Activated T-helper 1 cell treated with anti-CD3 and anti-CD28 coated beads, Interleukin-2, amount 50 U/mL, for 16 hours (primary cell): ENCODE results near the gene GBP3.
"Not testable (repeated sequence)": the region's sequence is repeated elsewhere in the genome, so short reads cannot be mapped to it uniquely, and the experiment has no call there.

Experiments
- DNase-seq, 2 donors: peaks; one replicate each; pipeline ENCODE4 v3.0.0-alpha.2; 2020; ENCODE audit warnings: low read depth in 1 of 2, low spot score in 1 of 2

Gene GBP3

DNA sequence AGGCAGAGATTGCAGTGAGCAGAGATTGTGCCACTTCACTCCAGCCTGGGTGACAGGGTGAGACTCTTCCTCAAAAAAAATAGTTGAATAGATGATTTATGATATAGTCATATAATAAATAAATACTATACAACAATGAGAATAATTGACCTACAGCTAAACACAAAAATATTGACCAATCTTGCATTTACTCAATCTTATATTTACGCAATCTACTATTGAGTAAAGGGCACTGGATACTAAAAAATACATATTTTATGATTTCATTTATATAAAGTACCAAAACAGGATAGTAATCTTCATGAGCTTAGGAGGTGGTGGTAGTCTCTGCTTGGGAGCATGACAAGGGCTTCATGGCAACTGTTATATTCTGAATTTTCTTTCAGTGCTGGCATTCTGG, 19.1 kb upstream of the GBP3 start:
- DNase-seq = no peak

DNA sequence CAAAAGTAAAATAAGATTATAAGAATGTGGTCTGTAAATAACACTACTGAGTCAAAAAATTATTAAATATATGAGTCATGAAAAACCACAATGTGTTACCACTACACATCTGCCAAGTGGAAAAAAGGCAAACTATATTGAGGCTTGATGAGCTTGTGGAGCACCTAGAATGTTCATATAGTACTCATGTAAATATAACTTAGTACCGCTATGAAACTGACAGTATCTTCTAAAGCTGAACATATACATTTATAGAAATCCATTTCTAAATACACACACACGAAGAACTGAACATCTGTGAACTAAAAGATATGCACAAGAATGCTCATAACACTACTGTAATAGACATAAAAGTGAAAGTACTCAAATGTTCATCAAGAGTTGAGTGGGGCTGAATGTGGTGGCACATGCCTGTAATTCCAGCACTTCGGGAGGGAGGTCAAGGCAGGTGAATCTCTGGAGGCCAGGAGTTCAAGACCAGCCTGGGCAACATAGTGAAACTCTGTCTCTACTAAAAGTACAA, 18.5 kb upstream of the GBP3 start:
- no peak for DNase-seq

DNA sequence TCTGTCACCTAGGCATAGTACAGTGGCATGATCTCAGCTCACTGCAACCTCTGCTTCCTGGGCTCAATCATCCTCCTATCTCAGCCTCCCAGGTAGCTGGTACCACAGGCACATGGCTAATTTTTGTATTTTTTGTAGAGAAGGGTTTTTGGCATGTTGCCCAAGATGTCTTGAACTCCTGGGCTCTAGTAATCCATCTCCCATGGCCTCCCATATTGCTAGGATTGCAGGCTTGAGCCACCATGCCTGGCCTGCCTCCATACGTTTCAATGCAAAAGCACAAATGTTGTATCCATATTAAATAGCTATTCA, 17.6 kb upstream of the GBP3 start:
- no peak for DNase-seq

DNA sequence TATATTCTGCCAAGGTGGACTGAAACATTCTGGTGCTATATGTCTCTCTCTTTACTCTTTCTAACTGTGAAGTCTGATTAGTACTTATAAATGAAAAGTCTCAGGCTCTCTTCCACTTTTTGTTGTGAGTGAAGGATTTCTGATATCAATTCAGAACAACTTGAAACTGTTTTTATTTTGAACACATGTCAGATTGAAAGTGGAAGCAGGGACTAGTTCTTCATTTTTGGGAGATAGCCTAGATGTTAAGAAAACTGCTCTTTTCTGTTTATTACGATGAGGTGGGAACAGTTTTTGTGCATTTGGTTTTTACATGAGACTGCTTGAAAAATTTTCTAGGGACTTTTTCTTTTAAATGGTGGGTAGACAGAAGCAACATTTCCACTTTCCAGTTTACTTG, 14.5 kb upstream of the GBP3 start:
- no peak for DNase-seq

DNA sequence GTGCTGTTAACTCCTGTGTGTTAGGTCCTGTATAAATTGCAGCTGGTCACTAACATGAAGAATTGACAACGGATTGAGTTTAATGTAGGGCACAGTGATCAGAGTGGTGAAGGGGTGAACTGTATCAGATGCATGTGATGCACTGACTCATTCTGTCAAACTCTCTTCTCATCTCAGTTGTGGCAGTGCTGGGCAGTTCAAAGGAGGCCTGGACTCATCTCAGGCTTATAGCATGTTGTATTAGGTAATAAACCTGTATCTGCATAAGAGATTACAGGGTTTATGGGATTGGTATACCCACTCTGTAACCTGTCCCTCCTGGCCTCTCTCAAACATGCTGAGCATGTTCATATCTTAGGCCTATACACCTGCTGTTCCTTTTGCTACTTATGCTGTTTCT, 12.4 kb upstream of the GBP3 start:
- no peak for DNase-seq

DNA sequence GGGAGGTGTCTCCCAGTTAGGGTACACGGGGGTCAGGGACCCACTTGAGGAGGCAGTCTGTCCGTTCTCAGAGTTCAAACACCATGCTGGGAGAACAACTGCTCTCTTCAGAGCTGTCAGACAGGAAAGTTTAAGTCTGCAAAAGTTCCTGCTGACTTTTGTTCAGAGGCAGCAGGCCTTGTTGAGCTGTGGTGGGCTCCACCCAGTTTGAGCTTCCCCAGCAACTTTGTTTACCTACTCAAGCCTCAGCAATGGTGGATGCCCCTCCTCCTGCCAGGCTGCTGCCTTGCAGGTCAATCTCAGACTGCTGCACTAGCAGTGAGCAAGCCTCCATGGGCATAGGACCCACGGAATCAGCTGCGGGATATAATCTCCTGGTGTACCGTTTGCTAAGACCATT, 11.3 kb upstream of the GBP3 start:
- DNase-seq = not testable (repeated sequence)

DNA sequence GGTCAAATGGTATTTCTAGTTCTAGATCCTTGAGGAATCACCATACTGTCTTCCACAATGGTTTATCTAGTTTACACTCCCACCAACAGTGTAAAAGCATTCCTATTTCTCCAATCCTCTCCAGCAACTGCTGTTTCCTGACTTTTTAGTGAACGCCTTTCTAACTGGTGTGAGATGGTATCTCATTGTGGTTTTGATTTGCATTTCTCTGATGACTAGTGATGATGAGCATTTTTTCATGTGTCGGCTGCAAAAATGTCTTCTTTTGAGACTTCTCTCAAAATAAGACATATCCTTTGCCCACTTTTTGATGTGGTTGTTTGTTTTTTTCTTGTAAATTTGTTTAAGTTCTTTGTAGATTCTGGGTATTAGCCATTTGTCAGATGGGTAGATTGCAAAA, 6.4 kb upstream of the GBP3 start:
- not testable (repeated sequence) for DNase-seq

DNA sequence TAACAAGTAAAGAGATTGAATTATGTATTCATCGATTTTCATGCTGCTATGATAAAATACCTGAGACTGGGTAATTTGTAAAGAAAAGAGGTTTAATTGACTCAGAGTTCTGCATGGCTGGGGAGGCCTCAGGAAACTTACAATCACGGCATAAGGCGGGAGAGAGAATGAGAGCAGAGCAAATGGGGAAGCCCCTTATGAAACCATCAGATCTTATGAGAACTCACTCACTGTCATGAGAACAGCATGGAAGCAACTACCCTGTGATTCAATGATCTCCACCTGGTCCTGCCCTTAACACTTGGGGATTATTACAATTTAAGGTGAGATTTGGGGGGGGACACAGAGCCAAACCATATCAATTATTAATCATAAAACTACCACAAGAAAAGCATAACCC, 3.3 kb upstream of the GBP3 start:
- no peak for DNase-seq

DNA sequence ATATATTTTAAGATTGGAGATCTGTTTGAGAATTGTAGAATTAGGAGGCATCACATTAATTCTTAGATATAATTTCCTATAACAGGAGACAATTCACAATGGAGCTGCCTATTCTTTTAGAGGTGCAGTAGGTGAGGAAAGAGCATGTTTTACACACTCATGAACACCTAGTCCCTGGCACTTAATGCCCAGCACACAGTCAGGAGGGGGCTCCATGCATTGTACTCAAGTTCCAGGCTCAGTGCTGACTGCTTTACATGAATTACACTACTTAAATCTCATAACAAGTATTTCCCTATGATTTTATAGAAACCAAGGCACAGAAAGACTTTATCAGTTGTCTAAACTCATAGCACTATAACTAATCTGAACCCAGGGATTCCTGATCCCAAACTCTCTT, 360 bp upstream of the GBP3 start:
- DNase-seq = no peak

DNA sequence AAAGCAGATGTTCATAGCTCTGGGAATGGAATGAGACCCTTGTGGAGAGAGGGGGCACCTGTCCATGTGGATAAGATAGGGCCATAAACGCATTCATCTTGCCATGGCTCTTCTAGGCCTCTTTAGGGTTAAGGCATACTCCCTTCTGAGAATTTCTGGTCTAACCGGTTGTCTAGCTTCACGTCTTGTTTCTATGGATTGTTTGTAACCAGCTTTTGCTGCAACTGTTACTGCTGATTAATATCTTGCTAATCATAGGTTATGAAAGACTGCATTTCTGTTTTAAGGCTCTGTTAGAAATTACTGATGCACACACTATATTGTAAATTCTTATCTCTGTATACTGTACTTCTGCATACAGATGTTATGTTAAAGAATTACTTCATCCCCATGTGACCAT, 4.3 kb downstream of the GBP3 start:
- DNase-seq = not testable (repeated sequence)

DNA sequence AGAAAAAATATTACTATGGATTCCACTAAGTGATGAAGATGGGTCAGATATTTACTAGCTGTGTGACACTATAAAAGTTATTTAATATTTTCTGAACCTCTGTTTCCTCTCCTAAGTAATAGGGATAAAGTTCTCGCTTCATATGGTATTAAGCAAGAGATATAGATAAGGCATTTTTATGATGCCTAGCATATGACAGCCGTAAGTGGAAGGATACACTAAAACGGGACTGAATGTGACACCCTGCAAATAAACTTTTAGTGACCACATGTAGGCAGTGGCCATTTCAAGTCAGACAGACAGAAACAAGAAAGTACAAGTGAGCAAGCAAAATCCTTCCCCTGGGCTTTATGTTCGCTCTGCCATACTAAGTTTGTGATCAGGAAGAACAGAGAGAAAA, 14.2 kb downstream of the GBP3 start:
- no peak for DNase-seq

DNA sequence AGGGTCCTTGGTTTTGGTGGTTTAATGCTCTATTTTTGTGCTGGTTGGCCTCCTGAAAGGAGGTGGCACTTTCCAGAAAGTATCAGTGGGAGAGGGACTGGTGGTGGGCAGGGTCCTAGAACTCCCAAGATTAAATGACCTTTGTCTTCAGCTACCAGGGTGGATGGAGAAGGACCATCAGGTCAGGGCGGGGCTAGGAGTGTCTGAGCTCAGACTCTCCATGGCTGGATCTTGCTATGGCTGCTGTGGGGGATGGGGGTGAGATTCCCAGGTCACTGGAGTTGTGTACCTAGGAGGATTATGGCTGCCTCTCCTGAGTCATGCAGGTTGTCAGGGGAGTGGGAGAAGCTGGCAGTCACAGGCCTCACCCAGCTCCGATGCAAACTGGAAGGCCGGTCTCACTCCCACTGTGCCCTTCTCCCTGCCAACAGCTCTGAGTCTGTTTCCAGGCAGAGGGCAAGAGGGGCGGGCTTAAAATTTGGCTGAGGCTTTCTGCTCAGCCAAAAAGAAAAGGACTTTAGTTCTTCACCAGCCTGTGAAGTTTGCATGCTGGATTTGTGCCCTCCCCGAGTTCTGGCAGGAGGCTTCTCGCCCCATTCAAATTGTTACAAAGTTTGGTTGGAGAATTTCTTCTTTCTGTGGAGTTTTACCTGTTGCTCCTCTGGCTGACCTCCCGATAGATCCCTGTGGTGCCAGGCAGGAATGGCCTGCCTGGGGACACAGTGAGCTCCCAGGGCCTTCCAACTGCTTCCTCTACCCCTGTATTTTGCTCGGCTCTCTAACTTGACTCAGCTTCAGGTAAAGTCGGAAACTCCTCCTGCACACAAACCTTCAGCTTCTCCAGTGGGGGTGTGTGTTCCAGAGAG, 17.1 kb downstream of the GBP3 start:
- DNase-seq = no peak

DNA sequence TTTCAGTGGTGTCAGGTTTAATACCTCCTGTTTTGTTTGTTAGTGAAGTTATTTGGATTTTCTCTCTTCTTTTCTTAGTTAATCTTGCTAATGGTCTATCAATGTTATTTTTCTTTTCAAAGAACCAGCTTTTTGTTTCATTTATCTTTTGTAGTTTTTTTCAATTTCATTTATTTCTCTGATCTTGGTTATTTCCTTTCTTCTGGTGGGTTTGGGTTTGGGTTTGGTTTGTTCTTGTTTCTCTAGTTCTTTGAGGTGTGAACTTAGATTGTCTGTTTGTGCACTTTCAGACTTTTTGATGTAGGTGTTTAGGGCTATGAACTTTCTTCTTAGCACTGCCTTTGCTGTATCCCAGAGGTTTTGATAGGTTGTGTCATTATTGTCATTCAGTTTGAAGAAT, 20.5 kb downstream of the GBP3 start:
- not testable (repeated sequence) for DNase-seq

DNA sequence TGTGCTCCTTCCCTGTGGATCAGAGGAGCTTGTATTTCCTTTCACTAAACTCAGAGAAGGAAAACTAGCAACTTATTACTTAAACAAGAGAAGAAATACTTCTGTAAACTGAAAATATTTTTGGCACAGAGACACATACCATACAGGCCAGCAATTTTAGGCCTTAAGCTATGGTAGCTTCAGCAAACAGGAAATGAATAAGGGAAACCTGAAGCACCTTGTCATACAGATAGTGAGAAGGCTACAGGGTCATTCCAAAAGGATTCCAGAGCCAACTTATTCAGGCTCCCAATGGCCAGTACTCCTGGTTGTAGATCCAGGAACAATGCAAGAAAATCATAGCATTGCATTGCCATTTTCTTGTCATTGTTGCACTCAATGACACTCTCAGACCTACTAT, 21.2 kb downstream of the GBP3 start:
- DNase-seq = no peak

DNA sequence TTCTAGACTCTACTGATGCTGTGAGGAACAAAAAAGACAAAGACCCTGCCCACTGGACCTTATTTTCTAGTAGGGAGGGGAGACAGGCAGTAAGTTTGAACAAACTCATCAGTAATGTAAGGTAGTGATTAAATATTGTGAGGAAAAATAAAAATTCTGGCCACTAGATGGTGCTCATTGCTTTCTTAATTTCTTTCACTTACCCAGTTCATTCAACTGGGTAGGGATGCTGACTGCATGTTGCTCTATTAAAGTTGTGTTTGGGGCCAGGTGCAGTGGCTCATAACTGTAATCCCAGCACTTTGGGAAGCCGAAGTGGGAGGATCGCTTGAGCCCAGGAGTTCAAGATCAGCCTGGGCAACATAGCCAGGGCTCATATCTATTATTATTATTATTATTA, 23.9 kb downstream of the GBP3 start:
- DNase-seq = no peak

DNA sequence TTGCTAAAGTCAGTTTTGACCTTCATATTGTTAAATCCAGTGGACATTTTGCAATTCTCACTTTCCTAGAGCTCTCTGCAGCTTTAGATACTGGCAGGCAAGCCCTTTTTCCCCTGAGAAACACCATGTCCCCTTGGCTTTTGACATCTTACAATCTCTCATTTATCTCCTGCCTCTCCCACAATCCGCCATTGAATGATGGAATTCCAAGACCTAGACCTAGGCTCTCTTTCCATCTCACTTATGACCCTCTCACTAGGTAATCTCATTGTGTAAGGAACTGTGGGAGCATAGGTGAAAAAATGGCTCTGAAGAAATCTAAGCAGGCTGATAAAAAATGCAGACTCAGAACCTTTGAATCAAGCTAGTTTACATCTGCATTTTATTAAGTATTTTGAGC, 32.2 kb downstream of the GBP3 start:
- no peak for DNase-seq

DNA sequence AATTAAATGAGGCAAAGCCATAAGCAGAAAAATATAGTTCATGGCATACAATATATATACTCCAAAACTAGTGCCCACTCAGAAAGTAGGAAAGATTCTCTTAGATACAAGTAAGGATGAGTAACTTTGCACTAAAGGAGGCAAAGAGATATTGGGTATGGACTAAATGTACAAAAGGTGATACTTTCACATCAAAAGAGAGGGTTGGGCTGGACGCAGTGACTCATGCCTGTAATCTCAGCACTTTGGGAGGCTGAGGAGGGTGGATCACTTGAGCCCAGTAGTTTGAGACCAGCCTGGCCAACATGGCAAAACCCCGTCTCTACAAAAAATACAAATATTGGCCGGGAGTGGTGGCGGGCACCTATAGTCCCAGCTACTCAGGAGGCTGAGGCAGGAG, 37.0 kb downstream of the GBP3 start:
- DNase-seq = no peak

DNA sequence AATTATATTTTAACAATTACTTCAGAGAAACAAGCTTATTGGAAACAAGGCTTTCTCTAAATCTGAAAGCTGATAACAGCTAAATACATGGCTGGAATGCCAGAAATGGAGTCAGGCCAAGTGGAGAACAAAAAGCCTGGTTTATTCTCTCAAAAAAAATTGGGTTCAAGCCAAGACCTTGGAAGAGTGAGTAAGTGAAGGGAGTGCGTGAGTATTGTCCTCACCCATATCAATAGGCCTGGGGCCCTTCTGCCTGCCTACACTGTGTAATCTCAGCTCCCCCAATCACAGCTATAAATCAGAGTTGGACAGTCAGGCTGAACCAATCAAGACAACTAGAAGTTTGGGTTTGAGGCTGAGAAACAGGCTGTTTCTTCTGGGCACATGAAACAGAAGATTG, 37.6 kb downstream of the GBP3 start:
- no peak for DNase-seq

DNA sequence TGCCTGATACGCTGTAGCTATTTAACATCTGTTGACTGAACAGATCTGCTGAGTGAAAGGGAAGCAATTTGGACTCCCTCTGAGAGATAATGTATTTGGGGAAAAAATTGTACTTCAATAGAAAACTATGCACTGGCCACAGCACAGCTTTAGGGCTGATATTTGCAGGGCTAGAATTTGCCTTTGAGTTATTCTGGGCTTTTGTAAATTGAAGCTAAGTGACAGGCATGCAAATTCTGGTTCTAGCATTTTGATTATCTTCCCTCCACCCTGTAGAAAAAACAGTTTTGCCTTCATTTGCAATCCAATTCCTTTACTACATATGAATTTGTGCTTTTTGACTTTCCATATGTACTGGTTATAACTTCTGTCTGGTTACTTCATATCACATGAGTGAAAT, 38.1 kb downstream of the GBP3 start:
- DNase-seq = no peak

DNA sequence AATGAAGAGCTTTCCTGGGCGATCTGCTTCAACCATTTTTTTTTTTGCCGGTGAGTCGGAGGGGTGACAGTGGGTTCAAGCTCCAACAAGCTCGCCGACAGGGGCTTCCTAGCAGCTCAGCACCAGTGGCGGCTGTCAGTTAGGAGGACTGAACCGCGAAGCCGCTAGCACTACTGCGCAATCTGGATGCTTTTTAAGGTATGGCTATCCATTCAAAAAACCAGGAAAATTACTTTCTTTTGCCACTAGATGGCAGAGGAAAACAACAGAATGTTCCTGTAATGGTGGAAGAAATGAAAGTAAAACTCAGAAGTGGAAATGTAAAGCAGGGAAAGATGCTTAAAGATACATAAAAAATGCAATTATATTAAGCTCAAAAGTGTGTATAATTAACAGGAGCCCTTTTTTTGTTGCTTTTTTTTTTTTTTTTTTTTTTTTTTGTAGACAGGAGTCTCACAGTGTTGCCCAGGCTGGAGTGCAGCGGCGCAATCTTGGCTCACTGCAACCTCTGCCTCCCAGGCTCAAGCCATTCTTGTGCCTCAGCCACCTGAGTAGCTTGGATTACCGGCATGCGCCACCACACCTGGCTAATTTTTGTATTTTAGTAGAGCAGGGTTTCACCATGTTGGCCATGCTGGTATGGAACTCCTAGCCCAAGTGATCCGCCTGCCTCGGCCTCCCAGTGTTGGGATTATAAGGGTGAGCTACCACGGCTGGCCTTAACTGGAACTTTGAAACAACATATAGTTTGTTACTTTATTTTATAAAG, 38.7 kb downstream of the GBP3 start:
- DNase-seq = no peak

DNA sequence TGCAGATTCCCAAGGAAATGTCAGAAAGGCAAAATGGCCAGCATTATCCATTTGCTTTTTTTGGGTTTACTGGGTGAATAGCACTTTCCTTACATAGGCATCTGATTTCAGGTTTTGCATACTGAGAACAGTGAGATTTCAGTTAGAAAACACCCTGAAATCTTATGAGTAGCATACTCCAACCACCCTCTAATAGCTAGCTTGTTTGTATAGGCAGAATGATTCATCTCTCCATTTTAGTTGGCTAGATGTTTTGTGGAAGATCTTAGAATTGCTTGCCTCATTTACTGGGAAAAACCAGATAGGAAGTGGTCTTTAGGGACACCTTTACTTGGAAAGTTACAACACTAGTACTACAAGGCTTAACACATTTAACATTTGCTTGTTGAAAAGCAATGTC, 40.6 kb downstream of the GBP3 start:
- DNase-seq = no peak

DNA sequence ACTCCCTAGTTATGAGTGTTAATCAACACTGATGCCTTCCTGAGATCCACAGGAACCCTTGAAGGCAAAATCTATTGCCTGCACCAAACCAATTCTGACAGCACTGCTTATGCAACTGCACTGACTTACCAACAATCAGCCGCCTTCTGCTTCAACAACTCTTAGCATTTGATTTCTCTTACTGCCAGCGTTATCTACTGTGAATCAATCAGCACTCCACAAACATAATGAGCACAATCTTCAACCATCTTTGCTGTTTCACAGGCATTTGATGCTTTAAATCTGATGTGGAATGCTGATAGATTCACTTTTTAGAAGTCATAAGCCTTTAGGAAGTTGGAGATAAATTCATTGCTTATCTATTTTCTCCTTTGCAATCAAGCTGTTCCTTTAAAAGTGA, 41.2 kb downstream of the GBP3 start:
- DNase-seq = not testable (repeated sequence)

DNA sequence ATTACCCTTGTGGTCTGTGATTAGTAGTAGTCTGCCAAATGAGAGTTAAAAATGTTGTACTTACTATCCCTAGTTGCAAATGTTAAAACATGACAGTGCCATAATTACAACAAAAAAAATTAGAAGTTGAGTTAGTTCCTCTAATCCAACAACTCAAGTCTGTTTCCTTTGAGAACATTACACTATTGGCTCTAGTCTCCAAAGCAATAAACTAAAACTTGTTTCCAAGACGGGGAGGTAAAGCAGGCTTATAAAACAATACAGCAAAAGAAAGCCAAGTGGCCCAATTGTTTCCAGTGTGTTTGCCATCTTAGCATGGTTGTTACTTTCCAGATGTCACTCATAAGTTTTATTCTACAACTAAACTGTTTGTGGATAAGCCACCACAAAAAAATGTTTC, 41.8 kb downstream of the GBP3 start:
- DNase-seq = no peak
